MV-4-11 (cell line): ENCODE measurements around the gene YAP1.

Experiments used
- DNase-seq: peaks from one replicate; lab custom pipeline; 2025; lab: John Stamatoyannopoulos, UW

YAP1 gene

DNA sequence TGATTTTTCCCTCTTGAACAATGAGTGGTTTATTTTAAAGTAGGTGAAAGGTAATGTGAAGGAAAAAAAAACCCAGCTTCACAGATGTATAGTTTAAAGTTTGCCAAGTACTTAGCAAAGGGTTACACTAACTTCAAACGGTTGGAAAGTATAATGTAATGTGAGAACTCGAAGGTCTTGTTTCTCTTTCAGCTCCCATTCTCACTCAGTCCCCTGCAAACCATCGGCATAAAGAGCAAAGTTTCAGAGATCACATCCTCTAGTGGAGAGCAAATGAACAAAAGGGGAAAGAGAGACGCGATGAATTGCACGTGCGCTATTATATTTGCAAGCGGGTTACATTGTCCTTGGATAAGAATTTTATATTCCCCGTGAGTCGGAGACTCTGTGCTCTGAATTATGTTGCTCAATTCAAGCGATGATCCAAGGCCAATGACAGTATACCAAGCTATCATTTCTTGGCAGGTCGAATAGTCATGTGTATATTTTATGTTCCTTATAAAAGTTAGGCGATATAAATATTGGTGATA is 169.5 kb downstream of the YAP1 start:
- no peak for DNase-seq

DNA sequence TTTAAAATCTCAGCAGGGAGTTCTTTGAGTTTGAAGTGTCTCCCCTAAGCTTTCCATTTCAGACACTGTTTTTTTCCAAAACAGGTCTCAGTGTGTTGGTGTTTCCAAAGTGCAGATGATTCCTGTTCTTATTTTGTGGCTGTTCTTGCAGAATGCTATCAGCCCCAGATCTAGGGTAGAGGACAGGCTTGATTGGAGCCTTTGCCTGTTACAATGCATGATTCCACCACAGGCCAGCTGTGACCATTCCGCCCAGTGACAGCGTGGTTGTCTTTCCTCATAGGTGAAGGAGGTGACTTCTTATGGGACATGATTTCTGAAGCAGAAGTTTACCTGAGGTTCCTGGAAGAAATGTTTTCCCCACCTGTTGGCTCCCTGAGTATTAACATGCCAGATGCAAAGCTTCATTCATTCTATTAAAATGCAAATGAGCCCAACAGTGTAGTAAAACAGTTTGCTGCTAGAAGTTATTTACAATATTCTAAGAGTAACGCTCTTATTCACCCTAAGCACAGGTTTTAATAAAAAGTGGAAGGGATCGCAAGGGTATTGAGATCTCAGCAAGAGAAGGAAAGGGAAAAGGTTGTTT is 170.1 kb downstream of the YAP1 start:
- no peak for DNase-seq
